PC-9 (cell line): ENCODE measurements around the gene MYOM1.

Experiments
- CTCF ChIP-seq: fragments of 200-600 bp; sonication (generic); conservative IDR thresholded peaks from 2 replicates; pipeline ENCODE4 v1.6.1; 2017; ENCODE audit warnings: mixed run types, antibody characterized with exemption, mild to moderate bottlenecking, moderate library complexity
- EZH2 ChIP-seq: fragments of 200-600 bp; sonication (generic); IDR thresholded peaks from 2 replicates; pipeline ENCODE4 v1.8.0; 2017; ENCODE audit warnings: antibody characterized with exemption, low read depth

- TF ChIP-seq CTCF, result no peak
- TF ChIP-seq EZH2, result no peak
These were observed 179.6 kb downstream of the MYOM1 start for GRCh38 chr18:3040173-3040572.
